Measurements from ENCODE around the gene CPA5.

DNA sequence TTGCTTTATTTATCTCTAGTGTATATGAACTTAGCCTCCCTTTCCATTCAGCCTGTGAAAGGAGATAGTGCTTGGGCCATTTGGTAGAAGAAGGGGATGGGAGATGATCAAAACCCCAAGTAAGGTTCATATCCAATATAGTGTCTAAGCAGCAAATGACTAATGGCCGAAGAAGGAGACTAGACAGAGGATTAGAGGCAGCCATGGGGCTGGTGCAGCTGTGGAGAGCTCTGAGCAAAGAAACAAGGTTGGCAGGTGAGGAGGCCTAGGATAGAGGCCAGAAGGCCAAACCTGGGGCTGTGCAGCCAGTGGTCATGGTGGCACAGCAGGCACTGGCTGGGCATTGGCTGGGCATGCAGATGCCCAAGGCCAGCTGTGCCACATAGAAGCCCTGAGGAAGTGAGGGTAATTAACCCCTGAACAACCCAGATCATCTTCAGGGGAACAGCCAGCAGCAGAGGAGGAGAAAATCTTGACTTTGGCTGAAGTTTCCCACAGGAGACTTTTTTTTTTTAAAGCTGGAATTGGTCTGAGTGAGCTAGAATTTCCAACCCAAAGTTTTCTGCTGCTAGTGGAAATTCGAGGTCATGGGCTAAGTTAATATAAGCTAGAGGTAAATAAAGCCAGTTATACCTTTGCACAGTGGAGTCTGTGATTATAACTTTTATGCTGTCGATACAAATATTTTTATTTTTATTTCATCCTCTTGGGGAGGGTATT is 25.4 kb downstream of the CPA5 start:
- TF ChIP-seq, protein P1, sequence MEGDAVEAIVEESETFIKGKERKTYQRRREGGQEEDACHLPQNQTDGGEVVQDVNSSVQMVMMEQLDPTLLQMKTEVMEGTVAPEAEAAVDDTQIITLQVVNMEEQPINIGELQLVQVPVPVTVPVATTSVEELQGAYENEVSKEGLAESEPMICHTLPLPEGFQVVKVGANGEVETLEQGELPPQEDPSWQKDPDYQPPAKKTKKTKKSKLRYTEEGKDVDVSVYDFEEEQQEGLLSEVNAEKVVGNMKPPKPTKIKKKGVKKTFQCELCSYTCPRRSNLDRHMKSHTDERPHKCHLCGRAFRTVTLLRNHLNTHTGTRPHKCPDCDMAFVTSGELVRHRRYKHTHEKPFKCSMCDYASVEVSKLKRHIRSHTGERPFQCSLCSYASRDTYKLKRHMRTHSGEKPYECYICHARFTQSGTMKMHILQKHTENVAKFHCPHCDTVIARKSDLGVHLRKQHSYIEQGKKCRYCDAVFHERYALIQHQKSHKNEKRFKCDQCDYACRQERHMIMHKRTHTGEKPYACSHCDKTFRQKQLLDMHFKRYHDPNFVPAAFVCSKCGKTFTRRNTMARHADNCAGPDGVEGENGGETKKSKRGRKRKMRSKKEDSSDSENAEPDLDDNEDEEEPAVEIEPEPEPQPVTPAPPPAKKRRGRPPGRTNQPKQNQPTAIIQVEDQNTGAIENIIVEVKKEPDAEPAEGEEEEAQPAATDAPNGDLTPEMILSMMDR (conservative IDR thresholded peaks at IDR 0.05; ENCODE audit: low read depth, low read length) = no peak
- TF ChIP-seq EZH2 (IDR thresholded peaks at IDR 0.05; ENCODE audit: low read length, unreplicated experiment) = no peak
